PFSK-1 (cell line): ENCODE data around the gene LGALS1.
A peak's percentile ranks its signal among the peaks of the same experiment; 100 is the strongest.

Source experiments
- FOXP2 ChIP-seq: optimal IDR thresholded peaks from 2 replicates; pipeline ENCODE3; 2011; ENCODE audit warnings: borderline replicate concordance, control low read depth, inconsistent platforms; ENCODE audit not compliant: insufficient read depth; ENCODE audit errors: extremely low read length, extremely low read depth
- POLR2AphosphoS5 ChIP-seq: IDR thresholded peaks from 2 replicates; pipeline ENCODE4 v1.6.1; 2012; ENCODE audit warnings: low read depth, mild to moderate bottlenecking, control low read depth, low read length, moderate library complexity
- REST ChIP-seq, 2 experiments: IDR thresholded peaks; 2 replicates each; pipeline versions ENCODE4 v1.6.1 to v1.8.0; 2011 to 2012; ENCODE audit warnings: low read depth in 2 of 2, low read length in 2 of 2, control low read depth in 1 of 2, inconsistent platforms in 1 of 2, mild to moderate bottlenecking in 1 of 2, moderate library complexity in 1 of 2; ENCODE audit not compliant: insufficient read depth in 1 of 2
- SIN3A ChIP-seq: IDR thresholded peaks from 2 replicates; pipeline ENCODE4 v1.6.1; 2012; ENCODE audit warnings: mild to moderate bottlenecking, low read length, moderate library complexity, borderline replicate concordance; ENCODE audit not compliant: insufficient read depth
- TAF1 ChIP-seq: IDR thresholded peaks from 2 replicates; pipeline ENCODE4 v1.6.1; 2012; ENCODE audit warnings: low read length, control low read depth, borderline replicate concordance; ENCODE audit not compliant: insufficient read depth

LGALS1 gene

GRCh38 chr22:37643225-37643847 is 32.1 kb upstream of the LGALS1 start:
- TF ChIP-seq SIN3A (no peak), FOXP2 (peak; percentile 48)

GRCh38 chr22:37647317-37647716 is 28.1 kb upstream of the LGALS1 start:
- no peak for TF ChIP-seq REST (IDR thresholded peaks at IDR 0.05; ENCODE audit: insufficient read depth in 1 of 2, low read depth in 2 of 2, low read length in 2 of 2)
- TF ChIP-seq SIN3A, result no peak
- TF ChIP-seq POLR2AphosphoS5, result no peak

DNA sequence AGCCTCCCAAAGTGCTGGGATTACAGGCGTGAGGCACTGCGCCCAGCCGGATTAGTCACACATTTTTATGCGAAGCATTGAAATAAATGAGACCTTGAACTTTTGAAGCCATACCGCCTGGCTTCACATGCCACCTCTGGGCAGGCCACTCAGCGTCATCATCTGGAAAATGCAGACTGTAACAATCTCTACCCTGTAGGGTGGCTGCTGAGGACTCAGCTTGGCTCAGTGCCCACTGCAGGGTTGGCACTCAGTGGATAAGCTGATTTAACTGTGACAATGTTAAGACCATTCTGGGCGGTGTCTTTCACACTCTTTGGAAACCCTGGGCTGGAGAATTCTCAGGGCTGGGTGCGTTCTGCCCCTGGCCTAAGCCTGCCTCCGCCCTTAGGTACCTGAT is 27.5 kb upstream of the LGALS1 start:
- TF ChIP-seq SIN3A, result no peak
- no peak for TF ChIP-seq FOXP2
- TF ChIP-seq TAF1, result no peak
- no peak for TF ChIP-seq POLR2AphosphoS5
- no peak for TF ChIP-seq REST (IDR thresholded peaks at IDR 0.05; ENCODE audit: insufficient read depth in 1 of 2, low read depth in 2 of 2, low read length in 2 of 2)

- TF ChIP-seq REST (IDR thresholded peaks at IDR 0.05; ENCODE audit: insufficient read depth in 1 of 2, low read depth in 2 of 2, low read length in 2 of 2) (no peak), SIN3A (no peak), FOXP2 (no peak), POLR2AphosphoS5 (no peak), TAF1 (no peak)
Measured at GRCh38 chr22:37650463-37651136, 24.8 kb upstream of the LGALS1 start.

DNA sequence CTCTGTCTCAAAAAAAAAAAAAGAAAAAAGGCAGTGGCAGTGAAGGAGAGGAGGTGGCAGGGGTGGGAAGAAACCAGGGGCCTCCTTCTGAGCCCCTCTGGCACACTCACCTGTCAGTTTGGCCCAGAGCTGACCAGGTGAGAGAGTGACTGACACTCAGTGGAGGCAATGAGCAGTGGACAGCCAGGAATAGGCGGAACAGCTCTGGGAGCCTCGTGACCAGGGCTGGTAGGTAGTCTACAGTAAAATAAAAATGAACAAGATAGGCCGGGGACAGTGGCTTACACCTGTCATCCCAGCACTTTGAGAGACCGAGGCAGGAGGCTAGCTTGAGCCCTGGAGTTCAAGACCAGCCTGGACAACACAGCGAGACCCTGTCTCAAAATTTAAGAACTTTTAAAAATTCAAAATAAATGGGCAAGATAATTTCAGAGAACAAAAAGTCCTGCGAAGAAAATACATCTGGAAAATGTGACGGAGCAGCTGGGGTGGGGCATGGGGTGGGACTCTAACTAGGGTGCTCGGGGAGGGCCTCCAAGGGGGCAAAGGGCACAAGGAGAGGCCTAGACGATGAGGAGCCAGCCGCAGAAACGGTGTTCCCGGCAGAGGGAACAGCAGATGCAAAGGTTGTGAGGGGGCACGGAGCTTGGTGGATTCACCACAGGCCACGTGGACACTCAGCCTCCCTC is 20.7 kb upstream of the LGALS1 start:
- no peak for TF ChIP-seq POLR2AphosphoS5
- no peak for TF ChIP-seq FOXP2
- no peak for TF ChIP-seq SIN3A
- no peak for TF ChIP-seq TAF1
- TF ChIP-seq REST (IDR thresholded peaks at IDR 0.05; ENCODE audit: insufficient read depth in 1 of 2, low read depth in 2 of 2, low read length in 2 of 2), result no peak
